B cell (primary cell): Measurements from ENCODE around the gene F2R. TPM values are rescaled to one million over a fixed set of nuclear protein-coding genes. Genes with fewer than 3 reads are reported as not detected.

Experiments used
- ATAC-seq: fragments of 200-7000 bp; cut with Tn5 transposase; one replicate; pipeline ENCODE4 v1.10.0; 2021; ENCODE audit warnings: low read depth, mild to moderate bottlenecking, moderate number of reproducible peaks, moderate library complexity
- CTCF ChIA-PET: fragments of 350-600 bp; sonication (Branson Sonifier 250); formaldehyde crosslinking; loops from one replicate; lab custom pipeline; 2021; ENCODE audit warnings: antibody characterized with exemption, inconsistent platforms; lab: Charles Lee
- POLR2A ChIA-PET: fragments of 350-600 bp; sonication (Branson Sonifier 250); formaldehyde crosslinking; loops from one replicate; lab custom pipeline; 2021; ENCODE audit warnings: antibody characterized with exemption; lab: Charles Lee
- DNase-seq: peaks from one replicate; pipeline ENCODE4 v3.0.0; 2013
- H2AFZ ChIP-seq: 2 replicates; pipeline ENCODE4 v1.6.1; 2012; ENCODE audit warnings: mild to moderate bottlenecking, low read depth, low read length; ENCODE audit not compliant: insufficient read depth, poor library complexity, severe bottlenecking
- H3K27ac ChIP-seq, 2 donors: 1 replicate in 1 of 2; 2 replicates in 1 of 2; pipeline ENCODE4 v1.5.1; 2012 to 2013; ENCODE audit warnings: low read length in 2 of 2, mild to moderate bottlenecking in 2 of 2, moderate library complexity in 1 of 2
- H3K27me3 ChIP-seq, 4 experiments: fragments of 200-600 bp in 1 of 4; sonication (generic) in 1 of 4; replicated peaks in 1 of 4; 1 replicate in 2 of 4; 2 replicates in 2 of 4; pipeline versions ENCODE4 v1.6.1 to v1.7.0; 2013 to 2016; ENCODE audit warnings: low read length in 3 of 4, mild to moderate bottlenecking in 2 of 4, mixed read lengths in 1 of 4, moderate library complexity in 1 of 4; ENCODE audit not compliant: insufficient read depth in 4 of 4, control insufficient read depth in 3 of 4; ENCODE audit errors: control extremely low read depth in 1 of 4
- H3K36me3 ChIP-seq, 2 experiments: replicated peaks in 1 of 2; 1 replicate in 1 of 2; 2 replicates in 1 of 2; pipeline versions ENCODE4 v1.6.1 to v1.7.1; 2013; ENCODE audit warnings: low read length in 1 of 2; ENCODE audit not compliant: insufficient read depth in 2 of 2, control insufficient read depth in 1 of 2; ENCODE audit errors: control extremely low read depth in 1 of 2, extremely low read depth in 1 of 2
- H3K4me1 ChIP-seq, 2 donors: fragments of 200-600 bp in 1 of 2; sonication (generic) in 1 of 2; 1 replicate in 1 of 2; 2 replicates in 1 of 2; pipeline versions ENCODE4 v1.5.1 to v1.6.1; 2013 to 2017; ENCODE audit warnings: low read length in 2 of 2; ENCODE audit not compliant: control insufficient read depth in 2 of 2, insufficient read depth in 2 of 2
- H3K4me2 ChIP-seq: replicated peaks from 2 replicates; pipeline ENCODE3; 2012; ENCODE audit warnings: mild to moderate bottlenecking, low read depth, low read length; ENCODE audit not compliant: poor library complexity, severe bottlenecking
- H3K4me3 ChIP-seq, 5 experiments: fragments of 200-600 bp in 1 of 5; sonication (generic) in 1 of 5; 1 replicate in 3 of 5; 2 replicates in 2 of 5; pipeline versions ENCODE4 v1.5.1 to v1.7.0; 2011 to 2016; ENCODE audit warnings: low read length in 4 of 5, mild to moderate bottlenecking in 4 of 5, low read depth in 2 of 5, control low read depth in 1 of 5, moderate library complexity in 1 of 5; ENCODE audit not compliant: insufficient read depth in 1 of 5; ENCODE audit errors: control extremely low read depth in 1 of 5, extremely low read depth in 1 of 5
- H3K79me2 ChIP-seq: fragments of 200-600 bp; sonication (generic); one replicate; pipeline ENCODE4 v1.6.0; 2016; ENCODE audit warnings: low read length; ENCODE audit not compliant: control insufficient read depth, insufficient read depth
- H3K9ac ChIP-seq: fragments of 200-600 bp; sonication (generic); 2 replicates; pipeline ENCODE4 v1.6.1; 2017; ENCODE audit warnings: mild to moderate bottlenecking, low read length, moderate library complexity
- H3K9me3 ChIP-seq, 3 donors: one replicate each; pipeline versions ENCODE4 v1.6.1 to v1.7.1; 2013; ENCODE audit warnings: low read length in 2 of 3; ENCODE audit not compliant: control insufficient read depth in 2 of 3, insufficient read depth in 1 of 3; ENCODE audit errors: control extremely low read depth in 1 of 3
- H4K20me1 ChIP-seq: 2 replicates; pipeline ENCODE4 v1.6.0; 2012; ENCODE audit warnings: mild to moderate bottlenecking, low read length; ENCODE audit not compliant: insufficient read depth, control insufficient read depth, poor library complexity, severe bottlenecking
- H3K27ac Mint-ChIP-seq: one replicate; pipeline ENCODE4 v1.8.0; 2021; ENCODE audit warnings: mixed read lengths
- H3K27me3 Mint-ChIP-seq: one replicate; pipeline ENCODE4 v1.8.0; 2021; ENCODE audit warnings: mixed read lengths
- H3K4me1 Mint-ChIP-seq: one replicate; pipeline ENCODE4 v1.8.0; 2021; ENCODE audit warnings: mixed read lengths
- H3K4me3 Mint-ChIP-seq: one replicate; pipeline ENCODE4 v1.8.0; 2021; ENCODE audit warnings: mixed read lengths
- H3K9me3 Mint-ChIP-seq: one replicate; pipeline ENCODE4 v1.8.0; 2022; ENCODE audit warnings: mixed read lengths; ENCODE audit not compliant: insufficient read depth
- EZH2 ChIP-seq: IDR thresholded peaks from 2 replicates; pipeline ENCODE4 v1.6.1; 2012; ENCODE audit warnings: borderline replicate concordance, low read depth, mild to moderate bottlenecking, moderate library complexity, low read length; ENCODE audit not compliant: insufficient read depth, poor library complexity, severe bottlenecking
- WGBS: methylation state at CpG from one replicate; pipeline ENCODE4 v1.1.5; 2013; ENCODE audit warnings: missing lambda C conversion rate; ENCODE audit not compliant: insufficient coverage; 5-methylcytosine and 5-hydroxymethylcytosine counted together
- intact Hi-C: fragments of 100-400 bp; cut with micrococcal nuclease; formaldehyde crosslinking; loops from one replicate; pipeline ENCODE4 v1.10.0; 2022
- polyA plus RNA-seq: library from polyadenylated mRNA; depleted of rRNA; stranded (reverse); fragments of >200 nt; gene quantifications from 2 replicates; pipeline ENCODE4 v1.2.3, GENCODE V29; 2012
- total RNA-seq, 2 donors: library from RNA; stranded (reverse); fragments of 120-200 nt in 1 of 2; gene quantifications; 1 replicate in 1 of 2; 2 replicates in 1 of 2; pipeline versions ENCODE4 v1.2.3 to v1.2.4, GENCODE V29; 2013 to 2022
- TF ChIP-seq, protein P1 (sequence below): fragments of 200-600 bp; IDR thresholded peaks from one replicate; pipeline ENCODE4 v1.8.0; 2022; ENCODE audit warnings: antibody characterized with exemption, mild to moderate bottlenecking

Gene F2R
- total and polyA plus RNA-seq, 2 donors (not counting 1 experiment from before 2014, with no cell fraction given) = 0.25 to 1.4 TPM

DNA sequence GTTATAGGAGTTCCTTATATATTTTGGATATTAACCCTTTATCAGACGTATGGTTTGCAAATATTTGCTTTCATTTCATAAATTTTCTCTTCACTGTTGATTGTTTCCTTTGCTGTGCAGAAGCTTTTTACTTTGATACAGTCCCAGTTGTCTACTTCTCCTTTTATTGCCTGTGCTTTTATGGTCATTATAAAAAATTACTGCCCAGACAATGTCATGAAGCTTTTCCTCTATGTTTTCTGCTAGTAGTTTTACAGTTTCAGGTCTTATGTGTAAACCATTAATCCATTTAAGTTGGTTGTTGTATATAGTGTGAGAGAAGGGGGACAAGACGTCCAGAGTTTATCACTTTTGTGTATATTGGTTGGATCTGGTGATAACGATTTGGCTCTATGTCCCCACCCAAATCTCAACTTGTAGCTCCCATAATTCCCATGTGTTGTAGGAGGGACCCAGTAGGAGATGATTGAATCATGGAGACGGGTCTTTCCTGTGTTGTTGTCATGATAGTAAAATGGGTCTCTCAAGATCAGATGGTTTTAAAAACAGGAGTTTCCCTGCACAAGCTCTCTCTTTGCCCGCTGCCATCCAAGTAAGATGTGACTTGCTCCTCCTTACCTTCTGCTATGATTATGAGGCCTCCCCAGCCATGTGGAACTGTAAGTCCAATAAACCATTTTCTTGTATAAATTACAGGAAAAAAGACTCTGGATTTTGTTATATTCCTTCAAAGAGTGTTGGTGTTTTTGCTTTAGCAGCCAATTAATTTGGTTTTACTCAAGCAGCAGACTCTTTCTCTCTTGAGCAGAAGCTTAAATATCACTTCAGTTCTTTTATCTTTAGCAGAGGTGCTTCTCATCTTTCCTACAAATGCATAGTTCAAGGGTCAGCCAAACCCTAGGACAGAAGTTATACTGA lies 13.7 kb downstream of the F2R start:
- Mint-ChIP-seq H3K4me3 (no peak overlapping the region), H3K27me3 (peaks cover 15% of the 10 kb centered on the region), H3K4me1 (peaks cover 8% of the 10 kb centered on the region), H3K9me3 (peaks cover 12% of the 10 kb centered on the region), H3K27ac (no peak overlapping the region)
- Histone ChIP-seq H2AFZ (no peak overlapping the region), H3K79me2 (no peaks in the 10 kb centered on the region), H3K4me3 (no peak overlapping the region), H3K27me3 (peaks cover 0 to 2% (median 1%) of the 10 kb centered on the region in 4 experiments), H3K4me1 (no peaks in the 10 kb centered on the region), H3K4me2 (no peak overlapping the region), H3K9ac (no peak overlapping the region), H3K27ac (no peak overlapping the region), H3K9me3 (peaks cover 1 to 18% (median 11%) of the 10 kb centered on the region in 3 donors), H4K20me1 (no peaks in the 10 kb centered on the region), H3K36me3 (no peaks in the 10 kb centered on the region)
- ATAC-seq (no peak), DNase-seq (no peak)
- POLR2A ChIA-PET = no interaction called here
- intact Hi-C loops = no loop called here
- no CpG with 5 or more reads among the region's 5 CpGs for WGBS
- CTCF ChIA-PET = interaction anchor here (1.0 to 1.2 kb wide), 2 partner anchors 17 to 45 kb away, joined by 3 read pairs; no protein-coding TSS in a partner anchor
- TF ChIP-seq, protein P1, sequence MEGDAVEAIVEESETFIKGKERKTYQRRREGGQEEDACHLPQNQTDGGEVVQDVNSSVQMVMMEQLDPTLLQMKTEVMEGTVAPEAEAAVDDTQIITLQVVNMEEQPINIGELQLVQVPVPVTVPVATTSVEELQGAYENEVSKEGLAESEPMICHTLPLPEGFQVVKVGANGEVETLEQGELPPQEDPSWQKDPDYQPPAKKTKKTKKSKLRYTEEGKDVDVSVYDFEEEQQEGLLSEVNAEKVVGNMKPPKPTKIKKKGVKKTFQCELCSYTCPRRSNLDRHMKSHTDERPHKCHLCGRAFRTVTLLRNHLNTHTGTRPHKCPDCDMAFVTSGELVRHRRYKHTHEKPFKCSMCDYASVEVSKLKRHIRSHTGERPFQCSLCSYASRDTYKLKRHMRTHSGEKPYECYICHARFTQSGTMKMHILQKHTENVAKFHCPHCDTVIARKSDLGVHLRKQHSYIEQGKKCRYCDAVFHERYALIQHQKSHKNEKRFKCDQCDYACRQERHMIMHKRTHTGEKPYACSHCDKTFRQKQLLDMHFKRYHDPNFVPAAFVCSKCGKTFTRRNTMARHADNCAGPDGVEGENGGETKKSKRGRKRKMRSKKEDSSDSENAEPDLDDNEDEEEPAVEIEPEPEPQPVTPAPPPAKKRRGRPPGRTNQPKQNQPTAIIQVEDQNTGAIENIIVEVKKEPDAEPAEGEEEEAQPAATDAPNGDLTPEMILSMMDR = no peak
- TF ChIP-seq EZH2 = no peak
